HG03066 (cell line): ENCODE measurements around the gene SLC25A51.
"Not testable (repeated sequence)": the region's sequence is repeated elsewhere in the genome, so short reads cannot be mapped to it uniquely, and the experiment has no call there.

Experiments
- ATAC-seq: cut with Tn5 transposase; IDR thresholded peaks from one replicate; pipeline ENCODE4 v1.9.1; 2021; ENCODE audit warnings: low read depth; ENCODE audit not compliant: unreplicated experiment

Gene SLC25A51

DNA sequence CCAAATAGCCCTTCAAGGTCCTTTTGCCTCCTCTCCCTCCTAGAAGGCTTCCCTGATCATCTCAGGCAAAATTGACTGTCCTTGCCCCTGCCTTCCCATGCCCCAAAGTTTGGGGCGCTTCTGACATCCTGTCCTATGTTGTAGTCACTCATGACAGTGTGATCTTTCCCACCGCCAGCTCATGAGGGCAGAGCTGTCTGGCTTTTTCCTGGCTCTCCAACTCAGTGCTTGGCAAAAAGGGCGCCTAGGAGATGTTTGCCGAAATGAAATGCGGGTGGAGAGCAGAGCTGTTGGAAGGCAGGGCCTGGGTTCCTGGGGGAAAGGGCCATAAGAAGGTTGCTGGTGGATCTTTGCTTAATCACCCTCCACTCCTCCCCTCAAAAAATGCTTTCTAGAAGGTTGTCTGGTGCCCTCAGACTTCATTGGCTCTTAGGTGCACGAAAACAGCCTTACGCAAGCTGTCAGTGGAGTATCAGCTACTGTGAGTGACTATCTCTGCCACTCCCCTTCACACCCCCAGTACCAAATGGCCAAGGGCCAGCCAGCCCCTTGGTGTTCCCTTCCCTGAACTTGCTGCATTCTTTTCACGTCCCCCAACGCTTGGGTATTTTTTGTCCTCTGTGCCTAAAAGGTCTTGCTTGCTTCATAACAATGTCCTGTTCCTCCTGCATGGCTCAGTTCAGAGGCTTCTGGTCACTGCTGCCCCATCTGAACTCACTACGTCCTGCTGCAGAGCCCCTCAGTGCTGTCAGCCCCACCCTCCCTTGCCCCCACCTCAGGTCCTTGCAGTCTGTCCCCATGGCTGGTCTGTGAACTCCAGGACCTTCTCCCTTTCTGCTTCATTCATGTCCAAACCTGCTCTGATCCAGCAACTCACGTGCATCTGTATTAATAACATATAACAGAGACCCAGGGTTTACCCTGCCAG is 2.6 kb upstream of the SLC25A51 start:
- ATAC-seq, result no peak

DNA sequence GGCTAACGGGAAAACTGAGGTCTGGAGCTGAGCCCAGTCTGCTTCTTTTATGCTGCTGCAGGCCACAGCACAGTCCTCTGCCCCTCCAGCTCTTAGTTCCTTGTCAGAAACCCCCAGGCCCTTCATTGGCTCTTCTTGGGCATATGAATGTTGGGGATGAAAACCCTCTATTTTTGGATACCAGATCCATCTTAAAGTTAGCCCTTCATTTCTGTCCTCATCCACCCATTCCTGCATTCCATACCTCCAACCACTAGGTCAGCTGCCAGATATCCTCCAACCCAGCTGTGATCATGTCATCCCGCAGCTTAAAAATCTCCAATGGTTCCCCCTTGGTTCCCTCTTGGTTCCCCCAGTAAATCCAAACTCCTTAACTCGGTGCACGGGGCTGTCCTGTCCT is 1.8 kb upstream of the SLC25A51 start:
- no peak for ATAC-seq

DNA sequence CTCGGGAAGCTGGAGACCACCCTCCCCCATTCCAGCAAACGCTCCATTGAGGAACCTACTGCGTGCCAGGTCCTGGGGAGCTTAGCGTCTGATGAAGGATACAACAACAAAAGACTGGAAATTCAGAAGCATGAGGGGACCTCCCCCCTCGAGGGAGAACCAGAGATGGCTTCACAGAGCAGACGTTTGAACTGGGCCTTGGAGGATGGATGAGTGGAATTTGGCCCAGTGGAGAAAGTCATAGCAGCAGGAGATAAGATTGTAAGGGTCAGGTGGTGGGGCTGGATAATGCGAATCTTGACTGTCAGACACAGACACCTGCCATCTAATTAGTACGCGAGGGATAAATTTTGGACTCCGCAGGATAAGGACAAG is 1.2 kb upstream of the SLC25A51 start:
- ATAC-seq, result no peak

DNA sequence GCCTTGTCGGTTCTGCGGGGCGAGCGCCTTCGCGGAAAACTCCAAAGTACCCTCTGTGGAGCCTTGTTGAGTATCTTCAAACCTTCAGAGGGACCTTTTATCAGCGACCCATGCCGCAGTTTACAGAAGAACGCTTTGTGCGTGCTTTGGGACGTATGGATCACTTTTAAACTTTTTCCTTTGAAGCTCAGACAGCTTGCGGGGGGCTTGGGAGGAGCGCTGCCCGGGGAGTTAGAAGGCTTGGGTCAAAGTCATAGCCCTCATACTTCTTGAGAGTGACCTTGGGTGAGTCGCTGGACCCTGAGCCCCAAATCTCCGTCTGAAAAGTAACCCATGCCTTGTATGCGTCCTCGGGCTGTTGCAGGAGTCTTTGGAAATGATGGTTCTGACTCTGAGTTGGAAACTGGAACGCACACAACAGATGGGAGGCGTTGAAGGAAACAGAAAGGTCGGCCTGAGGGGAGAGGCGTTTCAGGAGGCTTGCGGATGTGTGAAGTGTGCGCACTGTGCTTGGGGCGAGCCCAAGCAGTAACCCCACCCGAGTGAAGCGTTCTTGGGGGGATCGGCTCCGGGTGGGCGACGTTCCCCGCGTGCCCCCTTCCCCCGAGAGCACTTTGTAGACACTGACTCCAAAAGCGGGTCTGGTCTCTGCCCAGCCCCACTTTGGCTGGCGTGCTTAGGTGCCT is 661 bp upstream of the SLC25A51 start:
- ATAC-seq, result no peak

DNA sequence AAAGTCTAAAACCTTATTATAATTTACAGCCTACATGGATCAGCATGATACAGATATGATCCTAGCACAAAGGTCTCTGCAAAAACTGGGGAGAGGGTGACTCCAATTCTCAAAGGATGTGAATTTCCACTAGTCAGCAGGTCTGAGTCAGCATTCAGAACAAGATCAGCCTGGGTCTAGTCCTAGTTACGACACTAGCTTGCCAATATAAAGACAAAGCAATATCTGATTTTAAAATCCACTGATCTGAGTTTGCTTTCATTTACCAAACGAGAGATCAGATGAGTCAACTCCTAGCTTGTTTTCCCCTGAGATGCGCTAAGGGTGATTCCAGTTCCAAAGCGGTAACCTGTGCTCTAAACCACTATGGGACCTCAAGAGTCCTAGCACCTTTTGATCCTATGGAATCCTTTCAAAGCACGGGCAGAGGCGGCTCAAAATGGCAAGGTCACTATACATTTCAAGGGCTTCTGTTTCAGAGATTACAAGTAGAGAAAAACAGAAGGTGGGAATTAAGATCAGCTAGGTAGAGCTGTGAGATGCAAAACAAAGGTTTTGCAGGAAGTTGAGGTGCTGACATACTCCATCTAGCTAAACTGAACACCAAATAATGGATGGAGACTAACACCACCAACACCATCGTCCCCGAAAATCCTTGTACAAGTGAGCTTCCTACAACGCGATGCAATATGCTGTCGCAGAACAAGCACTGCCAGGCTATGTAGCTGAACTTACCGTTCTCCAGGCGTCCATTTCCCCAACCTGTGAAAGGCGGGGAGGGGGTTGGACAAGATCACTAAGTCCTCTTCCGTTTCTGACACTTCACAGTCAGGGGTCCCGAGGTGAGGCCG is 906 bp downstream of the SLC25A51 start:
- peak; percentile 16 for ATAC-seq

DNA sequence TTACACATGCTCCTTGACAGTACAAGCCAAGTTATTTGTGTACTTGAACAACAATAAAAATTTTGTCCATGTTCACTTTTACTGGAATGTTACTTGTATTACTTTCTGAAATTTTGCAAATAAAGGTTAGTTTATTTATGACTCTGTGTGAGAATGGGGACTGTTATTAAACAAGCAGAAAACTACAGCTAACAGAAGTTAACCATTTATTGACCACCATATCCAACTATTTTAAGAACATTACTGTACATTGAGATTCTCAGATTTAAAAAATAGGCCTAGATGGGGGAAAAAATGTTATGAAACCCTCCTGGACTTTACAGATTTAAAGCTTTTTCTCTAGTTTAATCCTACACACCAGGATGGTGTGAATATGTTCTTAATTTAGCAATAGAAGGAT is 1.8 kb downstream of the SLC25A51 start:
- ATAC-seq, result no peak

DNA sequence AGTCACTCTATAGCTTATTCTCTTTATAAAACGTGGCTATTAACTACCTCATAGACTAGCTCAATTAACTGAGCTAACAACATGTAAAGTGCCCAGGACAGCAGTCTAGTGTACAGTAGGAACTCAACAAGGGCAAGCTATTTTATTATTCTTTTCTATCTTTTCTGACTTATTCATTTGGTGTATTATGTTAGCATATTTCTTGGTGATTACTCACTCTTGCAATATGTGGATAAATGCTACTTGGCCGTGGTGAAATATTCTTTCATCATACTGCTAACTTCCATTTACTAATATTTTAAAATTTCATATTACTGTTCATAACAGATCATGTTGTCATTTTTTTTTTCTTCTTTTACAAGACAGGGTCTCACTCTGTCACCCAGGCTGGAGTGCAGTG is 4.9 kb downstream of the SLC25A51 start:
- ATAC-seq, result no peak

DNA sequence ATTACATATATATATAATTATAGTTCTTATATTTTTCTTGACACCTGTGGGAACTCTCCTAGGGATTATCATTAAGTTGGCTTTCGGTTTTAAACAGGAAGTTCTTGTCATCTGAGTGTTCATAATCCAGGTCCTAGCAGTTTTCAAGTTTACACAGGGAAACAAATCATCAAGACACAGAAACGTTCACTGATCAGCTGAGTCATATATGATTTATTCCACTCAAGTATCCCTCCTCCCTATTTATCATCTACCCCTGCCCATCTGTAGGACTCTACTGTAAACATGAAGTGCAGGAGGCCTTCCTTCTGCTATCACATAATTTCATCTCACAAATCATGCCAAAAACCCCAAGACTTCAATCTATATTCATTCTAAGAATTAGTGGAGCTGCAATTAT is 6.3 kb downstream of the SLC25A51 start:
- ATAC-seq, result no peak

DNA sequence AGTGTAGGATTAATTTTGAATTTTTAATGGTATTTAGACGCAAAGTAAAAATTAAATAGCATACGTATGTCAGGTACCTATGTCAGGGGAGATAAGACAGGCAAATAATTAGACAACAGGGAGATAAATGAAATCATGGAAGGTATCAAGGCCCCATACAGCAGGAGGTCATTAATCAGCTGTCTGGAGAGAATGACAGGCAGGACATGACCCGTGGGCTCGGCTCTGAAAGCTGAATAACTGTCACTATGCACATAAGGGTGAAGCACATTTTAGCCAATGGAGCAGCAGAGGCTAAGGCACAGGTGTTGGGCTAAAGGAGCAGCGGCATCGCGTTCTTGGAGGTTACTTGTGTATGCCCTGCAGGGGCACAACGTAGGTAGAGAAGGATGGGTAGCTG is 11.9 kb downstream of the SLC25A51 start:
- no peak for ATAC-seq

DNA sequence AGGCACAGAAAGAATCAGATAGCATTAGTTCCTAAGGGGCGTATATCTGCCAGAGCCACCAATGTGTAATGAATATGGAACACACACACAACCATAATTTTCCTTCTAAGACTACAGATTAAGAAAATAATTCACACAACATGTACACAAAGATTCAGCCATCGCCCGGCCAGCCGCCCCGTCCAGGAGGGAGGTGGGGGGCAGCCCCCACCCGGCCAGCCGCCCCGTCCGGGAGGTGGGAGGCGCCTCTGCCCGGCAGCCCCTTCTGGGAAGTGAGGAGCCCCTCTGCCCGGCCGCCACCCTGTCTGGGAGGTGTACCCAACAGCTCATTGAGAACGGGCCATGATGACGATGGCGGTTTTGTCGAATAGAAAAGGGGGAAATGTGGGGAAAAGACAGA is 12.9 kb downstream of the SLC25A51 start:
- ATAC-seq, result not testable (repeated sequence)

DNA sequence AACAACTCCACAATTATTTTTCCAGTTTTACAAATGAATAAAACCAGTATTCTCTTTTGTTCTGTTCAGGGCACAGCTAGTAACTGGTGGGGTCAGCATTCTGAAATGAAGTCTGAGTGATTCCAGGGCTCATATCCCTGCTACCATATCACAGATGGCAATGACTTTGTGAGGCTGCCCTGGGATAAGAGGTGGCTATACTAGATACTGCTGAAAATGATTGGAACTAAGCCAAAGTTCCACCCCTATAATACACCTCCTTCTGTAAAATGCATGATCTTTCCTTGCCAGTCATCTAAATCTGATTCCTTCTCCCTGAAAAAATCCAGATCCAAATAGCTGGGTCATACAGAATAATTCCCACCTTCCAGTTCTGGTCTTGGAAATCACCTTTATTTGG is 14.4 kb downstream of the SLC25A51 start:
- ATAC-seq, result no peak

DNA sequence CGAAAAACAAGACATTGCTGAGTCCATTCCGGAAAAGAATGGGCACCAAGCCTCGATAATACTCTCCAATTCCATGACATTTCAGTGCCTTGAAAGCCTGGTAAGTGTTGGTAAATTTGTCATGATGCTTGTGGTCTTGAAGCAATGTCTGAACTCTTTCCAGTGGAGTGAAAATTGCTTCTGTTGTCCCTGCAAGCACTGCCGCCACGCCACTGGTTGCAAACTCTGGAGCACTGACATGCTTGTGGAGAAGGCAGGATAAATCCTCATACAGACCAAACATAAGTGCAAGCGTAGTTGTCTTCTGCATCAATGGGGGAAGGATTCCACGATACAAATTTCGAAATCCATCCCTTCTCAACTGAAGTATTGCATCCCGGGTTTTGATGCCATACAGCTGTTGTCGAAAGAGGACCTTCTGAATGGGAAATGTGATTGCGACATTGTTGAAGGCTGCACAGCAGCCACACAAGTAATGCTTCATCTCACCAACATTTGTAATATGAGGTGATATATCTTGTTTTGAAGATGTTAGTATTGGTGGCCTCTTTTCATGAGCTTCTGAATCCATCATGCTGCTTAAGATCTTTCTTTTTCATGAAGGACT is 15.8 kb downstream of the SLC25A51 start:
- not testable (repeated sequence) for ATAC-seq

DNA sequence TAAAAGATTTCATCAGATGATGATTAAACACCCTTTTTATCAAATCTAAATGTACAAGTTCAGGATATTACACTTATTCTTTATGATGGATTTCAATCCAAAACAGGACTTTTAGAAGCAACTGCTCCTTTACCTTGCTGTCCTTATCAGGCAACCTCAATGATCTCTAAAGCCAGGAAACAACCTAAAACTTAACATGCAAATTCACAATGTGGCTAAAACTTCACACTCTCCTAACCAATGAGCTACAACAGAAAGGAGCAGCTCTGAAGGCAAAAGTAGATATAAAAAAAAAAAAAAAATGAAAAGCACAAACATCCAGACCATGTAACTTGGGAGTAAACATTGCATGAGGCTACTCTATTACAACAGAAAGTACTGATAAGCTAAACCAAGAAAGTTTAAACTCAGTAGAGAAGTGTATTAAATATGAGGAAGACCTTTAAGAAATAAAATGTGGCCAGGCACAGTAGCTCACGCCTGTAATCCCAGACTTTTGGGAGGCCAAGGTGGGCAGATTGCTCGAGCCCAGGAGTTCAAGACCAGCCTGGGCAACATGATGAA is 22.9 kb downstream of the SLC25A51 start:
- no peak for ATAC-seq

DNA sequence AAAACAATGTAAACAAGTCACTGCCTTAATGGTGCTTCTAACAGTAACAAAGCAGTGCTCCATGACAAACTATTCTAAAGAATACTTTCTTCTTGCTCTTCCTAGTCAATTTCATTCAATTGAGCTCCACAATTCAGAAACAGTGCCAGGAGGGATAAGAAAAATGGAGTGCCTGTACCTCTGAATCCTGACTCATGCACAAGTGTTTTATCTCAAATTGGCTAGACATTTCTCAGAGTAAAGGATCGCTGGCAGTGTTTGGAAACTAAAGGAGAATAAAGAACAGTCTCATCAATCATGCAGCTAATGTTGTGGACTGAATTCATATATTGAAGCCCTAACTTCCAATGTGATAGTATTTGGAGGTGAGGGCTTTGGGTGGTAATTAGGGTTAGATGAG is 27.6 kb downstream of the SLC25A51 start:
- ATAC-seq, result no peak

DNA sequence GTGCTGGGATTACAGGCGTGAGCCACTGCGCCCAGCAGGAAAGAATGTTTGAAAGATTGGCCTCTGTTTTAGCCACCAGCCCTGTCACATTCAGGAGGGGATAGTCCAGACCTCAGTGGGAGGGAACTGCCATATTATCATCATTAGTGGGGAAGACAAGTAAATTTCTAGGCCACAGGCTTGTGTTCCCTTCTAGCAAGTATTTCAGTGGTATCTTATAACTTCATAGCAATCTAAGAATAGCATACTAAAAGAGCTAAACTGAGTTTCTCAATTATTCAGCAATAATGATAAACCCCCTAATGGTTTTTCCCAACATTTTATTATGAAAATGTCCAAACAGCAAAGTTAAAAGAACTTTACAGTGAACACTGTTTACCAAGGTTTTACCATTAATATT is 30.0 kb downstream of the SLC25A51 start:
- no peak for ATAC-seq

DNA sequence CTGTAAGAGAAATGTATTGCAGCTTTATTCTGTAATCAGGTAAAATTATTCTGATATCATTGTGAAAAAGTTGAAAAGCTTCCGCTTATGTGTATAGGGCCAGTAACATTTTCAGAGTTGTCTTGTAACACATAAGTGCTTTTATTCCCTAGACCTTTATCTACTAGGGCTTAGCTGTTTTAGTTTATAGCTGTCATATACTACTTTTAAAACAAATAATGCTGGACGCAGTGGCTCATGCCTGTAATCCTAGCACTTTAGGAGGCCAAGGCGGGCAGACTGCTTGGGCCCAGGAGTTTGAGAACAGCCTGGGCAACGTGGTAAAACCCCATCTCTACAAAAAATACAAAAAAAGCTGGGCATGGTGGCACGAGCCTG is 33.1 kb downstream of the SLC25A51 start:
- no peak for ATAC-seq

DNA sequence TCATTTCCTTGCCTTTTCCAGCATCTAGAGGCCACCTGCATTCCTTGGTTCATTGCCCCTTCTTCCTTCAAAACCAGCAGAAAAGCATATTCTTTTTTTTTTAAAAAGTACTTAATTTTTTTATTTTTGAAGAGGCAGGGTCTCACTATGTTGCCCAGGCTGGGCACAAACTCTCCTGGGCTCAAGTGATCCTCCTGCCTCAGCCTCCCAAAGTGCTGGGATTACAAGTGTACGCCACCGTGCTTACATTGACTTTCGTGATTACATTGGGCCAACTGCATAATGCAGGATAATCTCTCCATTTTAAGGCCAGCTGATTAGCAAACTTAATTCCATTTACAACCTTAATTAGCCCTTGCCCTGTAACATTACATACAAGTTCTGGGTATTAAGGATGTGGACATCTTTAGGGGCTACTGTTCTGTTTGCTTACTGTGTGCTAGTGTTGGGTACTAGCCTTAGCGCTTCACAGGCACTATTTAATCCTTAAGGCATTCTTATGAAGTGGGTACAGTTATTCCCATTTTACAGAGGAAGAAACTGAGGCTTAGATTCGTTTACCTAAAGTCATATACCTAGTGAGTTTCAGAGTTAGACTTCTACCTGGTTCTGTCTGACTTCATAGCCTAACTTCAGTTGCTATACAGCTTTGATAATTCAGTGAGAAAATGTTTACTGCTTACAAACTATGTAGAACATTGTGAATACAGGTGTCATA is 33.7 kb downstream of the SLC25A51 start:
- ATAC-seq, result no peak

DNA sequence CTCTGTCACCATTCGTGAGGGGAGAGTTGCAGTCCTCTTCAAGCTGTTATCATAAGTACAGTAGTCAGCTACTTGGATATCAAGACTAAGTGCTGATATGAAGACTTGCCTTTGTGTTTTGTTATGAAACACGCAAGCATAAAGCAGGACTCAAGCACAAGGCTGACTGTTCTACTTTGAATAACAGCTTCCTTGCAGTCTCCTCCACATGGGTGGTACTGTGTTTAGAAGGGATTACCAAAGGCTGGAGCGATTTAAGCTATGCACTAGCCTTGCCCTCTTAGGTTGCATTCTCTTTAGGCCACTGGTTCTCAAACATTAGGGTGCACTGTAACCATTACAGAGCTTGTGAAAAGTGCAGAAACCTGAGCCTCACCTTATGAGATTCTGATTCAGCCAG is 41.4 kb downstream of the SLC25A51 start:
- ATAC-seq, result no peak

DNA sequence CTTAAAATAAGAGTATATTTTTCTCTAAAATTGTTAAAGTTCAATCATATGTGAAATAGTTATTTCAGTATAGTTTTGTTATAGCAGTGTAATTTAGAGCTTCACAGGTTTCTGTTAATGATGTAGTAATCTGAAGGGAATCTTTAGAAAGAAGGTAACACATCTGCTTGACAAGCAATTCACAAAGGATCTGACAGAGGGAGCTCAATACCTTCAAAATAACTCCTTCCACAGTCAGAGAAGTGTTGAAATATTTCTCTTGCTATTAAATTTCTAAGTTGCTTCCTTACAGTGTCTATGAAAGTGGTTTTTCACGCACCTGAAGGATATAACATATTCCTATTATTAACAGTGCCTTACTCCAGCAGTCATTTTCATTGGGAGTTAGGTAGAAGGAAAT is 44.9 kb downstream of the SLC25A51 start:
- ATAC-seq, result no peak

DNA sequence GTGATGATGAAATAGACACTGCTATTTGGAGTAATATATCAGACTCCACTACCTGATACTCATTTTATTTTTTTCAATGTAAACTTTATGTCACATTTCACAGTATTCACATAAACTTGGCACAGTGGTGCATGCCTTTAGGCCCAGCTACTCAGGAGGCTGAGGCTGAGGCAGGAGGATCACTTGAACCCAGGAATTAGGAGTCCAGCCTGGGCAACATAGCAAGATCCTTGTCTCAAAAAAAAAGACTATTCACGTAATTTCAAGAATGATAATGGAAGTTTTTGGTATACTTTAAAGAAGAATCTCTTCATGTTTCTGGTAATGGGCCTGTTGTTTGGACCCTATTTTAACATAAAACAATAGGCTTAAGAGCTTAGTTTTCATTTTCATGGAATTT is 47.4 kb downstream of the SLC25A51 start:
- ATAC-seq, result no peak
